HepG2 (cell line): ENCODE data around the gene MRPL38. TPM values are rescaled to one million over a fixed set of nuclear protein-coding genes. Genes with fewer than 3 reads are reported as not detected.
A peak's percentile ranks its signal among the peaks of the same experiment; 100 is the strongest.

Experiments used
- AGO2 ChIP-seq: fragments of 200-400 bp; formaldehyde crosslinking; optimal IDR thresholded peaks from 2 replicates; pipeline ENCODE3; 2017; ENCODE audit warnings: mild to moderate bottlenecking, low read depth, low read length, moderate library complexity
- CHD2 ChIP-seq: IDR thresholded peaks from 2 replicates; pipeline ENCODE4 v1.6.1; 2011; ENCODE audit warnings: low read depth, low read length, improper control_type of control experiment
- EZH2 ChIP-seq: conservative IDR thresholded peaks from 2 replicates; pipeline ENCODE4 v1.6.1; 2012; ENCODE audit warnings: mild to moderate bottlenecking, low read depth, low read length, moderate library complexity
- HNRNPL ChIP-seq: fragments of 200-400 bp; formaldehyde crosslinking; IDR thresholded peaks from 2 replicates; pipeline ENCODE4 v1.6.1; 2017; ENCODE audit warnings: mild to moderate bottlenecking, low read depth, low read length
- IRF2 ChIP-seq: IDR thresholded peaks from 2 replicates; pipeline ENCODE4 v1.6.1; 2018; ENCODE audit warnings: missing genetic modification reagents, missing compliant biosample characterization
- KAT8 ChIP-seq: IDR thresholded peaks from 2 replicates; pipeline ENCODE4 v1.6.1; 2016; ENCODE audit warnings: missing genetic modification reagents, missing compliant biosample characterization
- KLF11 ChIP-seq: IDR thresholded peaks from 2 replicates; pipeline ENCODE4 v1.6.1; 2016; ENCODE audit warnings: missing compliant biosample characterization
- KLF16 ChIP-seq, 2 experiments: sonication (generic) in 1 of 2; formaldehyde crosslinking in 1 of 2; IDR thresholded peaks; 2 replicates each; pipeline versions ENCODE4 v1.6.1 to v1.8.0; 2016 to 2023; ENCODE audit warnings: missing genetic modification reagents in 2 of 2, missing compliant biosample characterization in 1 of 2
- NCOA2 ChIP-seq: sonication (generic); formaldehyde crosslinking; IDR thresholded peaks from 2 replicates; pipeline ENCODE4 v1.8.0; 2022; ENCODE audit warnings: inconsistent platforms
- NCOA5 ChIP-seq: sonication (generic); formaldehyde crosslinking; IDR thresholded peaks from 2 replicates; pipeline ENCODE4 v1.4.0; 2020; ENCODE audit warnings: missing genetic modification reagents
- NCOR1 ChIP-seq: fragments of 200-600 bp; sonication (generic); IDR thresholded peaks from 2 replicates; pipeline ENCODE4 v1.7.0; 2017; ENCODE audit warnings: antibody characterized with exemption, low read length, borderline replicate concordance
- POLR2AphosphoS5 ChIP-seq: IDR thresholded peaks from 2 replicates; pipeline ENCODE4 v1.6.1; 2012; ENCODE audit warnings: low read depth, low read length
- SETDB1 ChIP-seq: sonication (generic); formaldehyde crosslinking; IDR thresholded peaks from 2 replicates; pipeline ENCODE4 v1.5.1; 2020; ENCODE audit warnings: missing genetic modification reagents, mild to moderate bottlenecking, borderline replicate concordance
- SMARCE1 ChIP-seq: fragments of 450-650 bp; IDR thresholded peaks from 2 replicates; pipeline ENCODE4 v1.6.1; 2017; ENCODE audit warnings: borderline replicate concordance
- SP1 ChIP-seq, 2 experiments: fragments of 450-650 bp in 1 of 2; sonication (generic) in 1 of 2; formaldehyde crosslinking in 1 of 2; IDR thresholded peaks; 2 replicates each; pipeline versions ENCODE4 v1.4.0 to v1.6.1; 2016 to 2020; ENCODE audit warnings: missing genetic modification reagents in 1 of 2
- TAF15 ChIP-seq: fragments of 200-400 bp; formaldehyde crosslinking; IDR thresholded peaks from one replicate; pipeline ENCODE4 v1.6.1; 2018; ENCODE audit warnings: mild to moderate bottlenecking, low read depth, low read length; ENCODE audit not compliant: poor library complexity, severe bottlenecking
- TEAD3 ChIP-seq: optimal IDR thresholded peaks from 2 replicates; pipeline ENCODE3; 2016; ENCODE audit warnings: borderline replicate concordance
- XRCC5 ChIP-seq: fragments of 200-400 bp; formaldehyde crosslinking; optimal IDR thresholded peaks from 2 replicates; pipeline ENCODE3; 2017; ENCODE audit warnings: mild to moderate bottlenecking, low read length
- ZBTB10 ChIP-seq: sonication (generic); formaldehyde crosslinking; IDR thresholded peaks from 2 replicates; pipeline ENCODE4 v1.4.0; 2020; ENCODE audit warnings: missing genetic modification reagents, borderline replicate concordance
- ZBTB21 ChIP-seq: sonication (generic); formaldehyde crosslinking; IDR thresholded peaks from 2 replicates; pipeline ENCODE4 v1.4.0; 2020; ENCODE audit warnings: missing genetic modification reagents
- ZKSCAN5 ChIP-seq: sonication (generic); formaldehyde crosslinking; IDR thresholded peaks from 2 replicates; pipeline ENCODE4 v1.5.1; 2020; ENCODE audit warnings: mild to moderate bottlenecking, missing genetic modification reagents
- ZNF180 ChIP-seq: sonication (generic); formaldehyde crosslinking; IDR thresholded peaks from 2 replicates; pipeline ENCODE4 v1.4.0; 2020; ENCODE audit warnings: low read depth, missing genetic modification reagents, borderline replicate concordance
- ZNF547 ChIP-seq: sonication (generic); formaldehyde crosslinking; IDR thresholded peaks from 2 replicates; pipeline ENCODE4 v1.5.1; 2020; ENCODE audit warnings: mild to moderate bottlenecking, missing genetic modification reagents
- ZNF775 ChIP-seq: sonication (generic); formaldehyde crosslinking; IDR thresholded peaks from 2 replicates; pipeline ENCODE4 v1.4.0; 2020; ENCODE audit warnings: missing genetic modification reagents, mild to moderate bottlenecking, moderate library complexity, borderline replicate concordance
- ZNF784 ChIP-seq: sonication (generic); formaldehyde crosslinking; IDR thresholded peaks from 2 replicates; pipeline ENCODE4 v1.5.1; 2020; ENCODE audit warnings: missing genetic modification reagents, mild to moderate bottlenecking, borderline replicate concordance
- polyA plus RNA-seq, 8 experiments: library from polyadenylated mRNA; depleted of rRNA in 3 of 8; stranded (reverse) in 7 of 8; unstranded in 1 of 8; fragments of >200 nt; fragmentation: Illumina TruSeq in 4 of 8; extraction: Trizol in 4 of 8; gene quantifications; 2 replicates each; pipeline versions ENCODE4 v1.2.1 to v1.2.3, GENCODE V29; 2011 to 2016; ENCODE audit warnings: low read depth in 4 of 8, missing spikeins in 1 of 8, mixed read lengths in 1 of 8; ENCODE audit not compliant: insufficient read depth in 1 of 8
- total RNA-seq, 5 experiments: library from RNA; depleted of rRNA; stranded (reverse); fragments of >200 nt; fragmentation: Illumina TruSeq; extraction: Trizol; gene quantifications; 2 replicates each; pipeline ENCODE4 v1.2.3, GENCODE V29; 2016; ENCODE audit warnings: low read depth in 1 of 5
- TF ChIP-seq, protein P1 (sequence below): sonication (generic); formaldehyde crosslinking; conservative IDR thresholded peaks from 2 replicates; pipeline ENCODE4 v1.8.0; 2022; ENCODE audit warnings: low read depth, missing genetic modification reagents

The MRPL38 gene
- total and polyA plus RNA-seq, 2 of the 13 experiments (the other 11 are each of a cell fraction or from before 2014, with no cell fraction given), result 83.7 to 125 TPM

- TF ChIP-seq SP1 (IDR thresholded peaks at IDR 0.05) (no peak), SP1 (CRISPR knock-in tag; IDR thresholded peaks at IDR 0.05) (peak; percentile 50; the same call in 1 of the 2 replicates), KLF16 (CRISPR knock-in tag; IDR thresholded peaks at IDR 0.05) (peak in 1 of 2 experiments; percentile 88; a peak in 2 of 4 replicates), ZNF775 (CRISPR knock-in tag) (peak; percentile 75; the same call in 1 of the 2 replicates), NCOR1 (peak; percentile 34; the same call in 1 of the 2 replicates), AGO2 (peak; percentile 91), IRF2 (CRISPR knock-in tag) (no peak), ZNF784 (CRISPR knock-in tag) (no peak; the same call in 1 of the 2 replicates), EZH2 (no peak), TEAD3 (CRISPR knock-in tag) (peak; percentile 65), HNRNPL (peak; percentile 46; the same call in 1 of the 2 replicates), CHD2 (no peak), KAT8 (peak; percentile 85), NCOA2 (peak; percentile 80), ZNF547 (CRISPR knock-in tag) (no peak), ZBTB21 (CRISPR knock-in tag) (peak; percentile 20; the same call in 1 of the 2 replicates), TAF15 (no peak), ZKSCAN5 (no peak), ZNF180 (CRISPR knock-in tag) (no peak), SMARCE1 (no peak), POLR2AphosphoS5 (peak; percentile 68), ZBTB10 (CRISPR knock-in tag) (peak; percentile 68; the same call in 1 of the 2 replicates), KLF11 (peak; percentile 76), SETDB1 (CRISPR knock-in tag) (no peak), XRCC5 (no peak), NCOA5 (CRISPR knock-in tag) (no peak)
- TF ChIP-seq, protein P1, sequence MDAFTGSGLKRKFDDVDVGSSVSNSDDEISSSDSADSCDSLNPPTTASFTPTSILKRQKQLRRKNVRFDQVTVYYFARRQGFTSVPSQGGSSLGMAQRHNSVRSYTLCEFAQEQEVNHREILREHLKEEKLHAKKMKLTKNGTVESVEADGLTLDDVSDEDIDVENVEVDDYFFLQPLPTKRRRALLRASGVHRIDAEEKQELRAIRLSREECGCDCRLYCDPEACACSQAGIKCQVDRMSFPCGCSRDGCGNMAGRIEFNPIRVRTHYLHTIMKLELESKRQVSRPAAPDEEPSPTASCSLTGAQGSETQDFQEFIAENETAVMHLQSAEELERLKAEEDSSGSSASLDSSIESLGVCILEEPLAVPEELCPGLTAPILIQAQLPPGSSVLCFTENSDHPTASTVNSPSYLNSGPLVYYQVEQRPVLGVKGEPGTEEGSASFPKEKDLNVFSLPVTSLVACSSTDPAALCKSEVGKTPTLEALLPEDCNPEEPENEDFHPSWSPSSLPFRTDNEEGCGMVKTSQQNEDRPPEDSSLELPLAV (CRISPR knock-in tag), result no peak
Measured at GRCh38 chr17:75869282-75870141, 35.2 kb downstream of the MRPL38 start (continued).
